GM19023 (cell line): Measurements from ENCODE around the gene FGF9.

Experiments
- ATAC-seq: cut with Tn5 transposase; IDR thresholded peaks from one replicate; pipeline ENCODE4 v1.9.1; 2021; ENCODE audit warnings: mild to moderate bottlenecking, moderate library complexity; ENCODE audit not compliant: unreplicated experiment

Gene FGF9

GRCh38 chr13:21752501-21752900 lies 81.6 kb downstream of the FGF9 start:
- ATAC-seq, result no peak

GRCh38 chr13:21753117-21753729 lies 82.3 kb downstream of the FGF9 start:
- no peak for ATAC-seq
